Activated T-cell treated with anti-CD3 and anti-CD28 coated beads for 48 hours (primary cell): ENCODE data around the gene HNRNPK.

Source experiments
- DNase-seq: peaks from one replicate; pipeline ENCODE4 v3.0.0-alpha.2; 2020; ENCODE audit warnings: low read depth

HNRNPK gene

DNA sequence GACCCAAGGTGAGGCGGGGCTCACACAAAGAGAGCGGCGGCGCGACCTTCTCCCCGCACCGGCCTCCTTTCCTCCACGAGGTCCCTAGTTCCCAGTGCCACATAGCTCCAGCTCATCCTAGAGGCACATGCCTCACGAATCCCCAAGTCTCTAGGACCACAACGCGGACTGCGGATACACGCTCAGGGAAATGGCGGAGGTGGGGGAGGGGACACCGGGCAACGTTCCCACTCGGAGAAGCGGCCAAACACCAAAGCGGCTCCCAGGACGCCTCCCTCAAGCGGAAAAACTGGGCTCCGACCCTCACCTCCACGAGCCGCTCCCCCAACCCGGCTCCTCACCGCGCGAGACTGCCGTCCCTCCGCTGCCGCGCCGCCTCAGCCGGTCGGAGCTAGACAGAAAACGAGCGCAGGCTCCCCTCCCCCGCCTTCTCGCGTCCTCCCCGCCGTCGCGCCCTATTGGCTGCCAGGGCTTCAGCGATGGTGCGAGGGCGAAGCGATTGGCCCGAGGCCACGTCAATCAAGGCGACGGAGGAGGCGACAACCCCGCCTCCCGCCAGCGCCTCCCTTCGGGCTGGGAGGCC lies at the start of gene HNRNPK:
Gene HNRNPK, minus strand, starts transcription at position 404 of the 583 bp plus-strand sequence. CDS start 1,963 bp downstream, outside the sequence.
- peak; percentile 99 for DNase-seq

DNA sequence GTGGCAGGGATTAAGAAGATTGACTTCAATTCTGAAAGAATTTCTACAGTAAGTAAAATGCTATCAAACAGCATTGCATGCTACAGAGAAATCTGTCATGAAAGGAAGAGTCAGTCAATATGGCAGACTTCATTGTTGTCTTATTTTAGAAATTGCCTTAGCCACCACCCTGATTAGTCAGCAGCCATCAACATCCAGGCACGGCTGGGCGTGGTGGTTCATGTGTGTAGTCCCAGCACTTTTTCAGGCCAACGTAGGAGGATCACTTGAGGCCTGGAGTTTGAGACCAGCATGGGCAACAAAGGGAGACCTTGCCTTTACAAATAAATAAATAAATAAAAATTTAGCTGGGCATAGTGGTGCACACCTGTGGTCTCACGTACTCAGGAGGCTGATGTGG lies 47.2 kb upstream of the HNRNPK start:
- DNase-seq, result no peak

DNA sequence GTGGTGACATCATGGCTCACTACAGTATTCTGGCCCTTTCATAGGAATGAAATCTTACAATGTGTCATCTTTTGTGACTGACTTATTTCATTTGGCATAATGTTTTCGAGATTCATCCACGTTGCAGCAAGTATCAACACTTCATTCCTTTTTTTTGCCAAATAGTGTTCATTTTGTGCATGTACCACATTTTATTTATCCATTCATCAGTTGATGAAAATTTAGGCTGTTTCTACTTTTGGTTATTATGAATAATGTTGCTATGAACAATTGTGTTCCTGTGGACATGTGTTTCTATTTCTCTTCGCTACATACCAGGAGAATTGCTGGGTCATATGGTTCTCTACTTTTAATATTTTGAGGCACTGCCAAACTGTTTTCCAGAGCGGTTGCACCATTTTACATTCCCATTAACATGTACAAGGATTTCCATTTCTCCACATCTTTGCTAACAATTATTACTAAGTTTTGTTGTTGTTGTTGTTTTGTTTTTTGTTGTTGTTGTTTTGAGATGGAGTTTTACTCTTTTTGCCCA lies 44.1 kb upstream of the HNRNPK start:
- DNase-seq, result no peak

DNA sequence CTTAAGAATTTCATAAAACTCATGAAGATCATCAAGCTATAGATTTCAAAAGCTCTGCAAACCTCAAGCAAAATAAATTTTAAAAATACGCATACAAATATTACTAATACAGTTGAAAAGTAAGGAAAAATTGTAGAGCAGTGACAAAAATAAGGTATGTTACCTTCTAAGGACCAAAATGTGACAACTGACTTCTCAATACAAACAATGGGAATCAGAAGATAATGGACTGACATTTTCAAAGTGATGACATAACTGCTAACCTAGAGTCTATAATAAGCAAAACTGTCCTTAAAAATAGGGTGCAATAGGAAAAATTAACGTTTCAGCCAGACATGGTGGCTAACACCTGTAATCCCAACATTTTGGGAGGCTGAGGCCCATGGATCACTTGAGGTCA lies 27.6 kb upstream of the HNRNPK start:
- DNase-seq, result no peak

DNA sequence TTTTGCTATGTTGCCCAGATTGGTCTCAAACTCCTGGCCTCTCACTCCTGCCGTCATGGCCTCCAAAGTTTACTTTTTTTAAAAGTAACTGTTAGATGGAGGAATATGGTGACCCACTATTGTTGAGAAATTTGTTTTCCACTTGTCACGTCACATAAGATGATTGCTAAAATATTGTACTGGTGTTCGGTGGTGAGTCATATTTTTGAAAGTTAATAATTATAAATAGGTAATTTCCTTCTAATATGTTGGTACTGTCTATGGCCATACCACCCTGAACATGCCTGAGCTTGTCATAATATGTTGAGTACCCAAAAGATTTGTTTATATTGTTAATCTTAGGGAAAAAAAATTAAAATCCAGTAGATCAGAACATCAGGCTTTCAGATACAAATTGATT lies 23.2 kb upstream of the HNRNPK start:
- DNase-seq, result no peak

DNA sequence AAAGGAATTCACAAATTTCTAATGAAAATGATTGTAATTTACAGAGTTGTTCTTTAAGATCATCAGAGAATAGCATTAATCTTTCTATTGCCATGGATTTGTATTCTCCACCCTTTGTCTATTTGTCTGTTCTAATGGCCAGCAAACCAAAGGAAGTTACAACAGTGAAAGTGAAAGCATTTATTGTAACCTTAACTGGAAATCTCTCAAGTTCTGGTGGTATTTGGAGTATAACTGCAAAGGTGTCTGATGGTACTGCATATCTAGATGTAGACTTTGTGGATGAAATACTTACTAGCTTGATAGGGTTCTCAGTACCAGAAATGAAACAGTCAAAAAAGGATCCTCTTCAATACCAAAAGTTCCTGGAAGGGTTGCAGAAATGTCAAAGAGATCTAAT lies 22.3 kb upstream of the HNRNPK start:
- no peak for DNase-seq

DNA sequence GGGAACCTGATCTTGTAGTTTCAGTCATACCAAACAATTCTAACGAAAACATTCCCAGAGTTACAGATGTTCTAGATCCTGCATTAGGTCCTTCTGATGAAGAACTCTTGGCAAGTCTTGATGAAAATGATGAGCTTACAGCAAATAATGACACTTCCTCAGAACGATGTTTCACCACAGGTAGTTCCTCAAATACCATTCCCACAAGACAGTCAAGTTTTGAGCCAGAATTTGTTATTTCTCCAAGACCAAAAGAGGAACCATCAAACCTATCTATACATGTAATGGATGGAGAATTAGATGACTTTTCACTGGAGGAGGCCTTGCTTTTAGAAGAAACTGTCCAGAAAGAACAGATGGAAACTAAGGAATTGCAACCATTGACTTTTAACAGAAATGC lies 21.6 kb upstream of the HNRNPK start:
- no peak for DNase-seq

DNA sequence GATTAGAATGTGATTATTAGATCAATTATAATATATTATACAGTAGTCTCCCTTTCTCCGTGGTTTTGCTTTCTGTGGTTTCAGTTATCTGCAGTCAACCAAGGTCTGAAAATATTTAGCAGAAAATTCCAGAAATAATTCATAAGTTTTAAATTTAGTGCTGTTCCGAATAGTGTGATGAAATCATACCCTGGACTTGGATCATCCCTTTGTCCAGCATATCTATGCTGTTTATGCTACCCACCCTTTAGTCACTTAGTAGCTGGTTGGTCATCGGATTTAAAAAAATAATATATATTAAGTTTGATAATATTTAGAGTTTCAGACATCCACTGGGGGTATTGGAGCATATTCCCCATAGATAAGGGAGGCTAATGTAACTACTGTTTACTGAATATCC lies 20.2 kb upstream of the HNRNPK start:
- no peak for DNase-seq

DNA sequence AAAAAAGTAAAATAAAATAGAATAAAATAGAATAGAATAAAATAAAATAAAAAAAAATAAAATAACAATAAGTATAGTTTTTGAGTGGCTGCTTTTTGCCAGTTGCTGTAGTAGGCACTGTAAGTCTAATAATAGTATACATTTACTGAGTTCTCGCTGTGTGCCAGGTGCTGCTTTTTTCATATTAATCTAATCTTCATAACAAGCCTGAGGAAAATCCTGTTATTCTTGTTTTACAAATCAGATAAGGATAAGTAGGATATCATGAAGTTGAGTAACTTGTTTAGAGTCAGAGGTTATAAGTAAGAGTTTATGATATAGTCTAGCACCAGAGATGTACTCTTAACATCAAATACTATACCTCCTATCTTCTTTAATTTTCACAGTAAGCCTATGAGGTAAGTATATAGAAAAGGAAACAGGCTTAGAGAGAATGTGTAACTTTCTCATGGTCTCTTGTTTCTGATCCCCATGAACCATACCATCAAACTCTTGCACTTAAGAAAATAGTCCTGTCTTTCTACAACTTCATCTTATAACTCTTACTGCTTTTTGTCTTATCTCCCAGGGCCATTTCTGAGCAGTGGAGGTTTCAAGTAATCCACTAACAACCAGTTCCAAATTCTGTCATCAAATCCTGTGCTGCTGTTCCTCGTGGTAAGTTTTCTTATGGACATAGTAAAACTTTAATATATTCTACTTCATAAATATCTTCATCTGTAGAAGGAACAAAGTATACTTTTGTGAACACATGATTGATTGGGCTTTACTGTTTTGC lies 19.3 kb upstream of the HNRNPK start:
- no peak for DNase-seq

DNA sequence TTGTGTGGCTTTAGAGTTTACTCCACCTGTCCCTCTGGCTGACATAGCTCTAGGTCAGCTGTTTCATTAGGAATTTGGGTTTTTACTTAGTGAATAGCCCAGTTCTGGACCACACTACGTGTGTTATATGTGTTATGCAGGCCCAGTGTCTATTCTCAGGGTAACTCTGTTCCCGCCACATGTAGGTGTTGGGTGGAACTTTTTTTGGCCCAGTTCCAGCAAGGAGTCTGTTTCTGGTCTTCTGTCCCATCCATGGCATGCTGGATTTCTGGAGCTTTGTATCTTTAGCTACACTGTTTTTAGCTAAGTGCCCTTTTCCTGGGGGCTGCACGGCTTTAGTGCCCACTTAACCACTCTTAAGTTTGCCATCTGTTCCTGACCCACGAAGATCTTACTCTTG lies 16.1 kb upstream of the HNRNPK start:
- DNase-seq, result no peak

DNA sequence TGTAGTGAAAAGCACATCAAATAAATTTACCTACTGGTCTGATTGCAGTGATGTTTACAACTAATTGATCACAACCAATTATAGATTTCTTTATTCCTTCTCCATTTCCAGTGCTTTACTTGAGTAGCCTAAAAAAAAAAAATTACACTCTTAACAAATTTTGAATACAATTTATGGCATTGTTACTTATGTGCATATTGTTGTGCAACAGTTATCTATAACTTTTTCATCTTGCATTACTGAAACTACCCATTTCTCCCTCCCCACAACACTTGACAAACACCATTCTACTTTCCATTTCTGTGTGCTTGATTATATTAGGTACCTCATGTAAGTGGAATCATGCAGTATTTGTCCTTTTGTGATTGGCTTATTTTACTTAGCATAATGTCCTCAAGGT lies 12.9 kb upstream of the HNRNPK start:
- DNase-seq, result no peak

DNA sequence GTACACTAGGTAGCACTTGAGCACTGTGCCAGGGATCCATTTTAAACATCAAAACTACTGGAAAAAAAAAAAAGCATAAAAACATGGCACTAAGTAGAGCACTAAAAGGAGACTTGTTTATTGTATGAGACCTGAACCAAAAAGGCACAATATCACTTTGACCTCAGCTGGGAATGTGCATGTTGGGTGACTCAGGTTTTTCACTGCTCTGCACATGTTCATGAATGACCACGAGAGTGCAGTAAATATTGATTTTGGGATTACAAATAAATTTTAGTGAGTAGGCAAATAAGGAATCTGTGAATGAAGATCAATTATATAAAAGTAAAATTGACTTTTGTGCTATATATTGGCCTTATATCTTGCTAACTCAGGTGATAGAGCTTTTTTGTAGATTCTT lies 12.4 kb upstream of the HNRNPK start:
- DNase-seq, result no peak

DNA sequence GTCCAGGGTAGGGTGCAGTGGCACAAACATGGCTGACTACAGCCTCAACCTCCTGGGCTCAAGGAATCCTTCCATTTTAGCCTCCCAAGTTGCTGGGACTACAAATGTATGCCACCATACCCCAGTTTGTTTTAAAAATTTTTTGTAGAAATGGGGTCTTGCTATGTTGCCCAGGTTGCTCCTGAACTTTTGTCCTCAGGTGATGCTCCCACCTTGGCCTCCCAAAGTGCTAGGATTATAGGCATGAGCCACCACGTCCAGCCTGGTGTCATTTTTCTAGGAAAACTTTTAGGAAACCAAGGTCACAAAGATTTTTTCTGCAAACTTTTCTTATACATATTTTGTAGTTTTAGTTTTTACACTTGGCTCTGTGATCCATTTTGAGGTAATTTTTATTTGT lies 11.3 kb upstream of the HNRNPK start:
- no peak for DNase-seq

DNA sequence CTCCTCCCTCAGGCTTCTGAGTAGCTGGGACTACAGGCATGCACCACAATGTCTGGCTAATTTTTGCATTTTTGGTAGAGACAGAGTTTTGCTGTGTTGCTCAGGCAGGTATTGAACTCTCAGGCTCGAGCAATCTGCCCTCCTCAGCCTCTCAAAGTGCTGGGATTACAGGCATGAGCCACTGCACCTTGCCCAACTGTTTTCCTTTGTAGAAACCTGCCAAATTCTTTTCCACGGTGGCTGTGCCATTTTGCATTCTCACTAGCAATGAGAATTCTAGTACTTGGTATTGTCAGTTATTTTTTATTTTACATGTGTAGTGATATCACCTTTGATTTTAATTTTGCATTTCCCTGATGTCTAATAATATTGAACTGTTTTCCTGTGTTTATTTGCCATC lies 8.4 kb upstream of the HNRNPK start:
- no peak for DNase-seq

DNA sequence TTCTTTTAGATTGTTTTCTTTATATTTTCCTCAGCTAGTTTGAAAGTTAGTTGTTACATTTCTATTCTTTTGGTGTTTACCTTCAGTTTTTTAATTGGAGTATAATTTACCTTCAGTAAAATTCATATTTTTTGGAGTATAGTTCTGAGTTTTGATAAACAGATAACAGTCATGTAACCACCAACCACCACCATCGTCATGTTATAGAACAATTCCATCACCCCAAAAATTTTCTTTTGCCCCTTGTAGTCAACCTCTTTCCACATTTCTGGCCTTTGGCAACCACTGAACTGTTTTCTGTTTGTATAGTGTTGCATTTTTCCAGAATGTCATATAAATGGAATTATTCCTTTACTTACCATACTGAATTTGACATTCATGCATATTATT lies 7.4 kb upstream of the HNRNPK start:
- no peak for DNase-seq

DNA sequence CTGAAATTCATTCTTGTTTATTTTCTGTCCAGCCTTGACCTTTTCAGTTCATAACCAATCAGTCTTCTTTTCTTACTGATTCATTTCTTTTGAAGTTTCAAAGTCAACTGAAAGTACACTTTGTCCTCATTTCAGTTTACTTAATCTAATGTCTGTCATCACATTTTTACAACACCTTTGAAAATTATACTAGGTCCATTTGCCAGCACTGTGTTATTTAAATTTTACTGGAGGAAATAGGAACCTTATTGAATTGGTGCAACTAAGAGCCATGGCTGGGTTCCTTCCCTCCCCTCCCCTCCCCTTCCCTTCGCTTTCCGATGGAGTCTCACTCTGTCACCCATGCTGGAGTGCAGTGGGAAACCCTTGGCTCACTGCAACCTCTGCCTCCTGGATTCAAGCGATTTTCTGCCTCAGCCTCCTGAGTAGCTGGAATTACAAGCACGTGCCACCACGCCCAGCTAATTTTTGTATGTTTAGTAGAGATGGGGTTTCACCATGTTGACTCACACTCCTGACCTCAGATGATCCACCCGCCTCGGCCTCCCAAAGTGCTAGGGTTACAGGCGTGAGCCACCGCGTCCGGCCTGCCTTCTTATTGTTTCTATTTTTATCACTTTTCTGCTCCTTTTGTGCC lies 6.9 kb upstream of the HNRNPK start:
- DNase-seq, result no peak

DNA sequence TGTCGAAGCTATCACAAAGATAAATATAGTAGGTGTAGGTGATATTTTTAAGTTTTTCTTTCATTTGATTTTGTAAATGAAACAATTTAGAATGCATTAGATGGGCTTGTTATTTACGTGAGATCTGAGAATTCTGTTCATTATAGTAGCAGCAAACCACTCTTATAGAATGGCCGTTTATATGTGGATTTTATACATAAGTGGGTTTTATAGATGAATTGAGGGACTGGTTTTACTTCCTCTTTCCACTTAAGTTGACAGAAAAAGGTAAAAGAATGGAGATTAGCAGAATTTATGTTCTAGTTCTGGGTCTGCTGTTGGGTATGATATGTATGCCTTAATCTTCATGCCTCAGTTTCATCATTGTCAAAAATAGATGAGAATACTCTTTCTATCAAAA lies 6.2 kb upstream of the HNRNPK start:
- DNase-seq, result no peak

DNA sequence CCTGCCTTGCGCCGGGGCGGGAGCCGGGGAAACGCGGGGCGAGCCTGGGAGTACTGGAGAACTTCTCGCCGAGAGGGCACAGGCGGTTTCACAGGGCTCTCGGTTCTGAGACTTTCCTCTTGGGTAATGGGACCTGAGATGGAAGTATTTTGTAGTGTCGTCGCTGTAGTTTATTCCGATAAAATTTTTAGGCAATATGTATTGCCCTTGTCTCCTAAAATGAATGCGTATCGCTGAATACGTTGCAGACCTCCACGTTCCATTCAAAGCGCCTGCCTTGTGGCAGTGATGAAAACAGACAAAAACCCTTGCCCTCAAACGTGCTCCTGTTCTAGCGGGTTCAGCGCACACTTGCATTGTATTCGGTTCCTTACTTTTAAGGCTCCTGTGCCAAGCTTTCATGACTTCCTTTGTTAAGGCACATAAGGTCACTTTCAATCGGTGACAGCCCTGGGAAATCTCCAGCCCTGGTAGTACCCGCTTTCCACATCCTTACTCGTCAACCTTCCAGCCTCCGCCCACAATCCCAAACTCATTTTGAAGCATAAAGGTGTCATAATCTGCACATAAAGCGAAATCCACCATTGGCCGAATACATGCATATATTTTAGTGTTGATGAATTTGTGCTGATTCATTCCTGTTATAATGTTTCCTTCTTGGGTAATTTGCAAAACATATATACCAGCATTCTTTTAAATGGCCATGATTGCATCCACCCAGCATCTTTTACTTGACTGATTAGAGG lies 1.3 kb upstream of the HNRNPK start:
- DNase-seq, result no peak

DNA sequence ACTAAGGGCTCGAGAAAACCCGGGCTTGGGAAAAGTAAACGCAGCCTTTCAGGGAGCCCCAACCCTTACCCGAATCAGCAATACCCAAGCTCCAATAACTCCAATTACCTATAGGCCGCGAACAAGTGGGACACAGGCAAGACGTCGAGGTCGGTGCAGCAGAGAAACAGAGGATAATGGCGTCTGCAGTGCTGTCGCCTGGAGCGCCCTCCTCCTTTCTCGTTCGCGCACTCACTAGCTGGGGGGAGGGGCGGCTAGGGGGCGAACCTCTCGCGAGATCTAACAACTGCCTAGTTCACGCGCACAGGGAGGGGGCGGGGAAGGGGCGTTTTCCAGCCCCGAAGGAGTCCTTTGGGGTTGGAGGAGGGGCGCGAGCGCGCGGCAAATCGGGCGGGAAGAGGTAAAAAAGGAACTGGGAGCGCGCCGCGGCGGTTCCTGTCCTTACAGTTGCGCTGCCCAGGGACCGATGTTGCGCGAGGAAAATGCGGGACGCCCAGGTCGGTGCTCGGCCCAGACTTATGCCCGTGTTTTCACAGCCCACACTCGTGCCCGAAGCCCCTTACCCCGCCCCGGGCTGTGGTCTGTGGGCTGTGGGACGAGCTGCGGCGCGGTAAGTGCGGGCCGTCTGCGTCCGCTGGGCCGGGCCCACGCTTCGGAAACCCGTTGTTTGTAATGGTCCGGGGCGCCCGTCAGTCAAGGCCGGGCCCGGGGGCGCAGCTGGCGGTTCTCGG lies 545 bp upstream of the HNRNPK start, which contains the start of gene RMI1:
Gene RMI1, plus strand, starts transcription at position 411 of the 731 bp plus-strand sequence. CDS start 20,182 bp downstream, outside the sequence.
- DNase-seq, result peak; percentile 98

DNA sequence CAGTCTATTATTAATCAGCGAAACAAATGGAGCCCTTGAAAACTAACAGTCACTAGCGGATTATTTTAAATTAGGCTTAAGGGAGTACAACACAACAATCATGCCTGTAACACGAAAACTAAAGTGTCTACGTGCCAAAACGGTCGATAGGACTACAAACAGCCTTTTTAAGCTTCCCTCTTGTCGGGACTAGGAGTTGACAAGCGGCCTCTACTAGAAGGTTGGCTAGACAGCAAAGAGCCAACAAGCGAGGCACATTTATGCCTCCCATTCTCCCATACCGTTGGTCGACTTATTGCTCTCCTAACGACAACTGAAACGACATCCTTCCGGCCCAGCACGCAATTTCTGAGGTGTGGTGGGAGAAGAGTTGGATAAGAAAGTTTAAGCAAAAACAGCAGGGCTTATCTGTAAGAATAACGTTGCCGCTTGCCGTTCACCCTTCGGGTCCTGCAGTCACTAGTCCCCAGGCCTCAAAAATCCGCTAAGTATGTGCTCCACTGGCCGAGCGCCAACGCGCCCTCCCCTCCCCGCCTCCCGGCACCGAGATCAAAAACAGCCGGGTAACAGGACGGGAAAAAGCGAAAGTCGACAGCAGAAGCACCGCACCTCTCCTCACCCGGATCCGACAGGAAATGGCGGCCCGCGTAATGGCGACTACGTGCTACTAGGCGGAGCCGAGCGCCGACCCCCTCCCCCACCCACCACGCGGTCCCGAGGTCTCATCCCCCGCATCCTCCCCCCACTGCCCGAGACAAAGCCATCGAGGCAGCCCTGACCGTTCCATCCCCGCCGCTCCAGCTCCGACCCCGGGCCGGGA lies 813 bp downstream of the HNRNPK start:
- peak; percentile 82 for DNase-seq

DNA sequence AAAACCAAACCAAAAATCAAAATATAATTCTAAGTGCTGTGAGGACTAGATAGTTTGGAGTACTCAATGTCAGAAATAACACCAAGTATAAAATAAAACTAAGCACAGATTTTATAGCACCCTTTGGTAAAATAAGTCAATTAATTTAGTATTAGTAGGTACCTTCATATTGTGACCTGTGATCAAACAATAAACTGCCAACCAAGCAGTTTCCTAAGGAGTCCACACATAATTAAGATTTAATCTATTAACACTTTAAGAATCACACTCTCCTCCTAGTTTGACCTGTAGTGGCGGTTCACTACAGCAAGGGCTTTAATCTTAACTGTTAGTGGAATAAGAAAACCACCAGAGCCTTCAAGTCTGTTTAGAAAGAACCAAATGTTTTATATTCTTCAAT lies 2.8 kb downstream of the HNRNPK start:
- DNase-seq, result no peak
